Tibial nerve (tissue), 4 donors: ENCODE measurements around the gene STK33.

Experiments
- CTCF ChIP-seq, 5 experiments: fragments of 200-600 bp in 3 of 5; fragments of 450-650 bp in 2 of 5; sonication (generic) in 3 of 5; IDR thresholded peaks; one replicate each; pipeline ENCODE4 v1.5.1; 2016 to 2019; ENCODE audit warnings: antibody characterized with exemption in 5 of 5, mild to moderate bottlenecking in 3 of 5, moderate library complexity in 2 of 5
- EP300 ChIP-seq, 2 donors: sonication (generic); formaldehyde crosslinking; IDR thresholded peaks; one replicate each; pipeline ENCODE4 v1.6.1; 2017; ENCODE audit warnings: antibody characterized with exemption in 2 of 2, mild to moderate bottlenecking in 1 of 2
- POLR2A ChIP-seq, 2 donors: fragments of 450-650 bp; IDR thresholded peaks; one replicate each; pipeline ENCODE4 v1.6.1; 2017; ENCODE audit warnings: antibody characterized with exemption in 2 of 2, mild to moderate bottlenecking in 2 of 2, moderate library complexity in 2 of 2

GRCh38 chr11:8545698-8546366 is 48.2 kb downstream of the STK33 start:
- TF ChIP-seq POLR2A (IDR thresholded peaks at IDR 0.05) (no peak), CTCF (IDR thresholded peaks at IDR 0.05) (no peak), EP300 (IDR thresholded peaks at IDR 0.05) (no peak)
